Left ventricle myocardium inferior (tissue), 1 donor: ENCODE data around the gene ZNF646. TPM values are rescaled to one million over a fixed set of nuclear protein-coding genes. Genes with fewer than 3 reads are reported as not detected.

Experiments used
- DNase-seq: peaks from one replicate; pipeline ENCODE4 v3.0.0-alpha.2; 2020
- H3K27ac ChIP-seq: fragments of 200-600 bp; replicated peaks from 2 replicates; pipeline ENCODE4 v1.8.0; 2021
- H3K27me3 ChIP-seq: fragments of 200-600 bp; 2 replicates; pipeline ENCODE4 v1.8.0; 2021; ENCODE audit warnings: low read depth
- H3K36me3 ChIP-seq: fragments of 200-600 bp; 2 replicates; pipeline ENCODE4 v1.8.0; 2021
- H3K4me1 ChIP-seq: fragments of 200-600 bp; 2 replicates; pipeline ENCODE4 v1.8.0; 2021
- H3K4me3 ChIP-seq: fragments of 200-600 bp; 2 replicates; pipeline ENCODE4 v1.8.0; 2021; ENCODE audit warnings: mild to moderate bottlenecking, moderate library complexity
- H3K9me3 ChIP-seq: fragments of 200-600 bp; replicated peaks from 2 replicates; pipeline ENCODE4 v1.8.0; 2021
- CTCF ChIP-seq: fragments of 200-600 bp; IDR thresholded peaks from 2 replicates; pipeline ENCODE4 v1.8.0; 2021; ENCODE audit warnings: antibody characterized with exemption, mild to moderate bottlenecking, borderline replicate concordance
- intact Hi-C: fragments of 100-400 bp; cut with micrococcal nuclease; formaldehyde crosslinking; loops from one replicate; pipeline ENCODE4 v1.11.0; 2022
- total RNA-seq: library from RNA; stranded (reverse); fragmentation: NEBNext Ultra II Directional; extraction: Animal tissue kit (Norgen Biotek cat#: 25700); gene quantifications from one replicate; pipeline ENCODE4 v1.2.1, GENCODE V29; 2021
- donor health status: DM: no; HTN: yes; CAD: no; lungs with severe emphysema.

Gene ZNF646
- total RNA-seq, 1 donor from 2014 or later, result 9.6 TPM

GRCh38 chr16:31132303-31132979 is 58.2 kb downstream of the ZNF646 start:
- H3K27ac ChIP-seq, result no peak overlapping the region
- no peak overlapping the region for H3K4me3 ChIP-seq
- H3K4me1 ChIP-seq, result peaks cover 40% of the 10 kb centered on the region
- no peaks in the 10 kb centered on the region for H3K9me3 ChIP-seq
- no peak for DNase-seq
- H3K36me3 ChIP-seq, result peaks cover 55% of the 10 kb centered on the region
- intact Hi-C loops, result no loop called here
- no peaks in the 10 kb centered on the region for H3K27me3 ChIP-seq
- TF ChIP-seq CTCF, result no peak

GRCh38 chr16:31133046-31133501 is 58.9 kb downstream of the ZNF646 start:
- Histone ChIP-seq H3K4me3 (no peak overlapping the region), H3K4me1 (peaks cover 40% of the 10 kb centered on the region), H3K27me3 (no peaks in the 10 kb centered on the region), H3K27ac (no peak overlapping the region), H3K9me3 (no peaks in the 10 kb centered on the region), H3K36me3 (peaks cover 48% of the 10 kb centered on the region)
- DNase-seq, result no peak
- intact Hi-C loops, result no loop called here
- no peak for TF ChIP-seq CTCF

Other genes starting within 250 kb of the ZNF646 start
- gene BCL7C, start 180.3 kb upstream of the ZNF646 start, total RNA-seq, result 25.2 TPM
- 9.6 TPM for gene CTF1, start 177.8 kb upstream of the ZNF646 start, total RNA-seq
- gene FBXL19, start 150.8 kb upstream of the ZNF646 start, total RNA-seq, result 6.3 TPM
- 12.2 TPM for gene ORAI3, start 125.4 kb upstream of the ZNF646 start, total RNA-seq
- 7.4 TPM for gene SETD1A, start 116.7 kb upstream of the ZNF646 start, total RNA-seq
- gene HSD3B7, start 89.2 kb upstream of the ZNF646 start, total RNA-seq, result 5.5 TPM
- 0.77 TPM for gene STX1B, start 63.8 kb upstream of the ZNF646 start, total RNA-seq
- gene STX4, start 40.9 kb upstream of the ZNF646 start, total RNA-seq, result 43.1 TPM
- gene ZNF668, start 182 bp upstream of the ZNF646 start, total RNA-seq, result 5.3 TPM
- 1.2 TPM for gene PRSS53, start 14.5 kb downstream of the ZNF646 start, total RNA-seq
- gene VKORC1, start 20.4 kb downstream of the ZNF646 start, total RNA-seq, result 39.5 TPM
- gene BCKDK, start 34.0 kb downstream of the ZNF646 start, total RNA-seq, result 75.9 TPM
- 72.0 TPM for gene KAT8, start 43.2 kb downstream of the ZNF646 start, total RNA-seq
- not detected for gene PRSS8, start 61.3 kb downstream of the ZNF646 start, total RNA-seq
- gene PRSS36, start 75.6 kb downstream of the ZNF646 start, total RNA-seq, result 1.4 TPM
- gene FUS, start 105.7 kb downstream of the ZNF646 start, total RNA-seq, result 96.9 TPM
- gene PYCARD, start 128.3 kb downstream of the ZNF646 start, total RNA-seq, result 5.3 TPM
- gene TRIM72, start 139.7 kb downstream of the ZNF646 start, total RNA-seq, result 0.91 TPM
- gene PYDC1, start 142.7 kb downstream of the ZNF646 start, total RNA-seq, result not detected
- gene ITGAM, start 185.6 kb downstream of the ZNF646 start, total RNA-seq, result 5.1 TPM